Measurements from ENCODE around the gene VSTM5. TPM values are rescaled to one million over a fixed set of nuclear protein-coding genes. Genes with fewer than 3 reads are reported as not detected.
A peak's percentile ranks its signal among the peaks of the same experiment; 100 is the strongest.
"Not testable (repeated sequence)": the region's sequence is repeated elsewhere in the genome, so short reads cannot be mapped to it uniquely, and the experiment has no call there.

The VSTM5 gene
- total RNA-seq, 3 donors from 2014 or later (not counting 1 experiment from before 2014, with no cell fraction given) = not detected

DNA sequence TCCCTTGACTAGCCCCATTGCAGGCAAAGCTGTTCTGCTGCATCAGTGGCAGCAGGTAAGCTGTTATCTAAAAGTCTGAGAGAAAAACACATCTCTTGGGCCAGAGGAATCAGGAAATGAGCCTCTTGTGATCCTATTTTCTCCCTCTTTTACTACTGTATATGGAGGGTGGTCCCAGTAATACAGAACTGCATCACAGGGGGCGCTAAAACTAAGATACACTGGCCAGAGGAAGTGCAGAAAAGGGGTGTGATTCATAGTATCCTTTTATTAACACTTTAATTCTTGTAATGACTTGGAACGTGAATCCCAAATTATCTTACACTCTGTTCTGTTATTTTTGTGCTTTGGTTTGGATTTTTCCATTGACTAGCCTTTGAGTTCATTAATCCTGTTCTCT is 75.1 kb downstream of the VSTM5 start:
- TF ChIP-seq, protein P1, sequence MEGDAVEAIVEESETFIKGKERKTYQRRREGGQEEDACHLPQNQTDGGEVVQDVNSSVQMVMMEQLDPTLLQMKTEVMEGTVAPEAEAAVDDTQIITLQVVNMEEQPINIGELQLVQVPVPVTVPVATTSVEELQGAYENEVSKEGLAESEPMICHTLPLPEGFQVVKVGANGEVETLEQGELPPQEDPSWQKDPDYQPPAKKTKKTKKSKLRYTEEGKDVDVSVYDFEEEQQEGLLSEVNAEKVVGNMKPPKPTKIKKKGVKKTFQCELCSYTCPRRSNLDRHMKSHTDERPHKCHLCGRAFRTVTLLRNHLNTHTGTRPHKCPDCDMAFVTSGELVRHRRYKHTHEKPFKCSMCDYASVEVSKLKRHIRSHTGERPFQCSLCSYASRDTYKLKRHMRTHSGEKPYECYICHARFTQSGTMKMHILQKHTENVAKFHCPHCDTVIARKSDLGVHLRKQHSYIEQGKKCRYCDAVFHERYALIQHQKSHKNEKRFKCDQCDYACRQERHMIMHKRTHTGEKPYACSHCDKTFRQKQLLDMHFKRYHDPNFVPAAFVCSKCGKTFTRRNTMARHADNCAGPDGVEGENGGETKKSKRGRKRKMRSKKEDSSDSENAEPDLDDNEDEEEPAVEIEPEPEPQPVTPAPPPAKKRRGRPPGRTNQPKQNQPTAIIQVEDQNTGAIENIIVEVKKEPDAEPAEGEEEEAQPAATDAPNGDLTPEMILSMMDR (IDR thresholded peaks at IDR 0.05) = no peak
- Mint-ChIP-seq H3K27me3 (ENCODE audit: low read depth in 2 of 2) (no peaks in the 10 kb centered on the region), H3K36me3 (no peaks in the 10 kb centered on the region), H3K4me3 (no peak overlapping the region), H3K4me1 (no peaks in the 10 kb centered on the region), H3K27ac (no peak overlapping the region), H3K9me3 (no peaks in the 10 kb centered on the region)
- no peak overlapping the region for H3K4me3 ChIP-seq (ENCODE audit: low read length)
- H3K36me3 ChIP-seq (ENCODE audit: control insufficient read depth, insufficient read depth, low read length) = no peaks in the 10 kb centered on the region
- H3K9me3 ChIP-seq (ENCODE audit: control insufficient read depth, insufficient read depth, low read length) = peaks cover 3% of the 10 kb centered on the region
- intact Hi-C loops (cut with micrococcal nuclease) = no loop called here
- no CpG with 5 or more reads among the region's 2 CpGs for WGBS (ENCODE audit: insufficient coverage)
- H3K27ac ChIP-seq (ENCODE audit: low read length) = no peak overlapping the region
- no peaks in the 10 kb centered on the region for H3K4me1 ChIP-seq (ENCODE audit: control insufficient read depth, insufficient read depth, low read length)
- ATAC-seq (no peak), DNase-seq (peak in 1 of 2 donors; percentile 11)
- no peaks in the 10 kb centered on the region for H3K27me3 ChIP-seq (ENCODE audit: control insufficient read depth, insufficient read depth, low read length)

DNA sequence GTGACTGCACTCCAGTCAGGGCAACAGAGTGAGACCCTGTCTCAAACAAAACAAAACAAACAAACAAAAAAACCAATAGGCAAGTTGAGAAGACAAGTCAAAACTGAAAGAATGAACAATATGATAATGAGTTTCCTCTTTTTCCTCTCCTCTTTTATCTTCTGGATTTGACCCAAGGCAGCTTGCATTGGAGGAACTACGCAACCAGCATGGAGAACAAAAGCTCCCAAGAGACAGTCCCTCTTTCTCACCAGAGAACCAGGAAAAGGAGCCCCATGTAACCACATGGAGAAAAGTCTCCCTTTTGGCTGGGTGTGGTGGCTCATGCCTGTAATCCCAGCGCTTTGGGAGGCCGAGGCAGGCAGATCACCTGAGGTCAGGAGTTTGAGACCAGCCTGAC is 75.9 kb downstream of the VSTM5 start:
- H3K27ac Mint-ChIP-seq; H3K36me3 Mint-ChIP-seq; H3K4me3 Mint-ChIP-seq; H3K4me1 ChIP-seq (ENCODE audit: control insufficient read depth, insufficient read depth, low read length); H3K4me3 ChIP-seq (ENCODE audit: low read length); H3K27me3 ChIP-seq (ENCODE audit: control insufficient read depth, insufficient read depth, low read length); intact Hi-C loops (cut with micrococcal nuclease); DNase-seq; H3K9me3 ChIP-seq (ENCODE audit: control insufficient read depth, insufficient read depth, low read length); H3K27ac ChIP-seq (ENCODE audit: low read length); H3K4me1 Mint-ChIP-seq; H3K9me3 Mint-ChIP-seq; H3K36me3 ChIP-seq (ENCODE audit: control insufficient read depth, insufficient read depth, low read length); ATAC-seq; H3K27me3 Mint-ChIP-seq (ENCODE audit: low read depth in 2 of 2): not testable (repeated sequence)
- WGBS (ENCODE audit: insufficient coverage) = 63% methylated on average over 1 of the region's 3 CpGs

DNA sequence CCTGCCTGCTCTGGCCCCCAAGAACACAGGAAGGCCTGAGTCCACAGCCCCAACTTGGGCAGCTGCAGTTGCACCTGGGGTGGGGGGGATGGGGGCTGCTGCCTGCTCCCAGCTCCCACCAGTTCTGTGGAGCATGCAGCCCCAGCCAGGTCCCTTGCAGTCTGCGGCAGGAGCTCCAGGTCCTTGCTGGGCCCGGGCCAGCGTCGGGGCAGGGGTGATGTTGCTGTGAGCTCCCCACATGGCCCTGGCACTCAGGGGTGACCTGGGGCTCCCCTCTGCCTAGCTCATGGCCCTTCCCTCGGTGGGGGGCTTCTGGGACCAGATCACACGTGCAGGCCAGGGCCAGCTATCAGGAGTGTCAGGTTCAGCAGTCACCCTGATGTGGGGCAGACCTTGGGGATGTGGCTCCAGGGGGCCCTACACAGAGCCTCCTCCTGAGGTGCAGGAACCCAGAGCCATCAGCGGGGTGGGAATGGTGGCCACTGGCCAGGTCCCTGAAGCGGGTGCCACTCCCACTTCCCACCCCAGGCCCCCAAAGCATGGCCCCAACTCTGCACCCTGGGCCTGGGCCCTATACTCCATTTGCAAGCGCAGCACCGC is 76.7 kb downstream of the VSTM5 start:
- H3K27ac ChIP-seq (ENCODE audit: low read length) = no peak overlapping the region
- ATAC-seq (no peak), DNase-seq (no peak)
- no peak overlapping the region for H3K4me3 ChIP-seq (ENCODE audit: low read length)
- Mint-ChIP-seq H3K4me3 (no peak overlapping the region), H3K27ac (no peak overlapping the region), H3K36me3 (no peaks in the 10 kb centered on the region), H3K4me1 (no peaks in the 10 kb centered on the region), H3K27me3 (ENCODE audit: low read depth in 2 of 2) (no peaks in the 10 kb centered on the region), H3K9me3 (no peaks in the 10 kb centered on the region)
- TF ChIP-seq, protein P1 (IDR thresholded peaks at IDR 0.05) = no peak
- H3K9me3 ChIP-seq (ENCODE audit: control insufficient read depth, insufficient read depth, low read length) = peaks cover 3% of the 10 kb centered on the region
- intact Hi-C loops (cut with micrococcal nuclease) = no loop called here
- no peaks in the 10 kb centered on the region for H3K27me3 ChIP-seq (ENCODE audit: control insufficient read depth, insufficient read depth, low read length)
- no peaks in the 10 kb centered on the region for H3K36me3 ChIP-seq (ENCODE audit: control insufficient read depth, insufficient read depth, low read length)
- 95% methylated on average over 10 of the region's 10 CpGs for WGBS (ENCODE audit: insufficient coverage)
- H3K4me1 ChIP-seq (ENCODE audit: control insufficient read depth, insufficient read depth, low read length) = no peaks in the 10 kb centered on the region

DNA sequence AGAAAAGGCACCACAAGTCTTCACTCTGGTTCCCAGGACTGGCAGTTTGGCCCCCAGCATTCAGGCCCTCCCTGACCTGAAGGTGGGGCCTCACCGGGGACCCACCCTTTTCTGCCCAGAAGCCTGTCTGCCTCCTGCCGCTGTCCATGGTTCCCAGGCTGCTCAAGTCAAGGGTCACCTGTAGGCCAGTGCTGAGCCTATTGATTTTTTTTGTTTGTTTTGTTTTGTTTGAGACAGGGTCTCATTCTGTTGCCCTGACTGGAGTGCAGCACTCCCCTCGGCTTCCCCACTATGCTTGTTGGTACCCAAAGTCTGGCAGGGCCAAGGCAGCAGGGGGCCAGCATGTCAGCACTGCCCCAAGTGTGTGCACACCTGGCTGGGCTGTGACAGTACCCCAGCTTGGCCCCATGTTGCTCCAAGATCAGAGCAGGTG is 77.4 kb downstream of the VSTM5 start:
- intact Hi-C loops (cut with micrococcal nuclease) = no loop called here
- Mint-ChIP-seq H3K4me3 (no peak overlapping the region), H3K27ac (no peak overlapping the region), H3K4me1 (no peaks in the 10 kb centered on the region), H3K27me3 (ENCODE audit: low read depth in 2 of 2) (no peaks in the 10 kb centered on the region), H3K9me3 (no peaks in the 10 kb centered on the region), H3K36me3 (no peaks in the 10 kb centered on the region)
- Histone ChIP-seq H3K36me3 (ENCODE audit: control insufficient read depth, insufficient read depth, low read length) (no peaks in the 10 kb centered on the region), H3K4me1 (ENCODE audit: control insufficient read depth, insufficient read depth, low read length) (no peaks in the 10 kb centered on the region), H3K27me3 (ENCODE audit: control insufficient read depth, insufficient read depth, low read length) (no peaks in the 10 kb centered on the region), H3K9me3 (ENCODE audit: control insufficient read depth, insufficient read depth, low read length) (peaks cover 3% of the 10 kb centered on the region), H3K4me3 (ENCODE audit: low read length) (no peak overlapping the region), H3K27ac (ENCODE audit: low read length) (no peak overlapping the region)
- 96% methylated on average over 3 of the region's 3 CpGs for WGBS (ENCODE audit: insufficient coverage)
- ATAC-seq = no peak
- TF ChIP-seq, protein P1 (IDR thresholded peaks at IDR 0.05) = no peak
- no peak for DNase-seq
